ENCODE measurements around the gene LUZP2. TPM values are rescaled to one million over a fixed set of nuclear protein-coding genes. Genes with fewer than 3 reads are reported as not detected.
"Not testable (repeated sequence)": the region's sequence is repeated elsewhere in the genome, so short reads cannot be mapped to it uniquely, and the experiment has no call there.

LUZP2 gene
- total RNA-seq, 1 experiment from 2014 or later, result not detected

- DNase-seq (ENCODE audit: low read depth), result no peak
- in situ Hi-C loops (cut with HindIII; ENCODE audit: low pct_unique_long_range_greater_than_20kb, low sequenced_read_pairs), result no loop called here
Observed at GRCh38 chr11:24842308-24842707, 345.5 kb downstream of the LUZP2 start.

DNA sequence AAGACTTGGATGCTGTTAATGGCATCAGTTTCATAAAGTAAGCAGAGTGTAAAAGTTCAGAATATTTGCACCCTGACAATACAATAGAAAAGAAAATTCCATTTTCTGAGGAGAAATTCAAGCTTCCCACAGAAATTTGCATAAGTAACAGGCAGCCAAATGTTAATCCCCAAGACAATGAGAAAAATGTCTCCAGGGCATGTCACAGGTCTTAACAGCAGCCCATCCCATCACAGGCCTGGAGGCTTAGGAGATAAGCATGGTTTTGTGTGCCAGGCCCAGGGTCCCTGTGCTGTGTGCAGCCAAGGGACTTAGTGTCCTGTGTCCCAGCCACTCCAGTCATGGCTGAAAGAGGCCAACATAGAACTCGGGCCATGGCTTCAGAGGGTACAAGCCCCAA, 347.6 kb downstream of the LUZP2 start:
- no peak for DNase-seq (ENCODE audit: low read depth)
- in situ Hi-C loops (cut with HindIII; ENCODE audit: low pct_unique_long_range_greater_than_20kb, low sequenced_read_pairs), result no loop called here

DNA sequence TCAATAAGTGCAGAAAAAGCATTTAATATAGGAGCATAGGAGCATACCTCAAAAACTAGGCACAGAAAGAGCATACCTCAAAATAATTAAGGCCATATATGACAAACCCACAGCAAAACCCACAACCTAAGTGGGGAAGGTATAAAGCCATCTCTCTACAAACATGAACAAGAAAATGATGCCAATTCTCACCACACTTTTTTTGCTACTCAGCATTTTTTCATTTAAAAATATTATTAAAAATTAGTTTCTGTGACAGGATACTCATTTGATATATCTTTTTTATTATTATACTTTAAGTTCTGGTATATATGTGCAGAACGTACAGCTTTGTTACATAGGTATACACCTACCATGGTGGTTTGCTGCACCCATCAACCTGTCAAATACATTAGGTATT, 352.0 kb downstream of the LUZP2 start:
- no peak for DNase-seq (ENCODE audit: low read depth)
- in situ Hi-C loops (cut with HindIII; ENCODE audit: low pct_unique_long_range_greater_than_20kb, low sequenced_read_pairs), result no loop called here

DNA sequence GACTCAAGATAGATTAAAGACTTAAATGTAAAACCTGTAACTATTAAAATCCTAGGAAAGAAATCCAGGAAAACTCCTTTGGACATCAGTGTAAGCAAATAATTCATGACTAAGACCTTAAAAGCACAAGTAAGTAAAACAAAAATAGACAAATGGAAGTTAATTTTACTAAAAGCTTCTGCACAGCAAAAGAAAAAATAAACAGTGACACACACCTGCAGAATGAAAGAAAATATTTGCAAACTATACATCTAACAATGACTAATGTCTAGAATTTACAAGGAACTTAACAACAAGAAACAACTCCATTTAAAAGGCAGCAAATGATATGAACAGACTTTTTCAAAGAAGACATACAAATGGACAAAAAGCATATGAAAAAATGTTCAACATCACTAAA, 359.1 kb downstream of the LUZP2 start:
- DNase-seq (ENCODE audit: low read depth), result no peak
- in situ Hi-C loops (cut with HindIII; ENCODE audit: low pct_unique_long_range_greater_than_20kb, low sequenced_read_pairs), result no loop called here

DNA sequence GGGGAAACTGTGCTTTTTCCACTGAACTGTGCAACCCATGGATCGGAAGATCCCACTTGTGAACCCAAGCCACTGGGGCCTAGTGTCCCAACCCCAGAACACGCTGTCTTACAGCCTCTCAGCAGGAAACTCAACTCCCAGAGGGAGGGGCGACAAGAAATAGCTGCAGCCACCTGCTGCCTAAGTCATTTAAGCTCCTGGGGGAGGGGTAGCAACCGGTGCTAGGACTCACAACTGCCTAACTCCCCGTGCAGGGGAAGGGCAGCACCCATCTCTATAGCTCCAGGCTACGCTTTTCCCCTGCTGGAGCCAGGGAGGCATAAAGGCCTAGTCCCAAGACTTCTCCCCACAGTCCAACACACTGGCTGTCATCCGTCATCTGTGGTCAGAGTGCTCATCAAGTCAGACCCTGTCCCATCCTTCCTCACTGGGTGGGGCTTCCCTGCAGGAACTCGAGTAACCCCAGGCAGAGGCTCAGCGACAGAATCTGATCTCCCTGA, 363.0 kb downstream of the LUZP2 start:
- DNase-seq (ENCODE audit: low read depth), result no peak
- in situ Hi-C loops (cut with HindIII; ENCODE audit: low pct_unique_long_range_greater_than_20kb, low sequenced_read_pairs), result no loop called here

DNA sequence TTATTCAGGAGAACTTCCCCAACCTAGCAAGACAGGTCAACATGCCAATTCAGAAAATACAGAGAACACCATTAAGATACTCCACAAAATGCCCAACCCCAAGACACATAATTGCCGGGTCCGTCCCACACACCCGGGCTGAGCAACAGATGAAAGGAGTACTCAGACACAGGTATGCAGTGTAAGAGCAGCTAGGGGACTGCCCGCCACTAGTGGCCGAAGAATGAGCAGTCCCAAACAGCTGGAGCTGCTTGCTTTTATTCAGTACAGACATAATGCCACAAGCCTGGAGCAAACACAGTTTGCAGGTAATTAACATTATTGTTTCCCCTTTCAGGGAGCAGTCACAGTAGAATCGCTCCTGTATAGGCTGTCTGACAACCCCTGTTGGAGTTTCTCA, 364.6 kb downstream of the LUZP2 start:
- DNase-seq (ENCODE audit: low read depth), result no peak
- in situ Hi-C loops (cut with HindIII; ENCODE audit: low pct_unique_long_range_greater_than_20kb, low sequenced_read_pairs), result no loop called here

DNA sequence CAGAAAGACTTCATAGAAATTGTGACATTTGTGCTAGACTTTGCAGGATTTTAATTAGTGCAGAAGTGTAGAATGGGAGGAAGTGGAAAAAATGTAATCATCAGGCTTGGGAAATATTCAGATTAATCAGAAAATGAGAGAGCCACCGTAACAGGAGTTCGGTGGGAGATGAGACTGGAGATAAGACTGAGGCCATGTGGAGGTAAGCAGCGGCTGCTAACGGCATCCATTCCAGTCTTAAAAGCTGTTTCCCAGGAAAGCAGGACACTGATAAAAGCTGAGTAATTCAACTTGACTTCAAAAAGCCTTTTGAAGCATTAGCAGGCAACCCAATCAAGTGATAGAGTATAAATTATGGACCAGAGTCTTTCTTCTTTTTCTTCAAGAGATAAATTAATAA, 369.9 kb downstream of the LUZP2 start:
- no peak for DNase-seq (ENCODE audit: low read depth)
- in situ Hi-C loops (cut with HindIII; ENCODE audit: low pct_unique_long_range_greater_than_20kb, low sequenced_read_pairs), result no loop called here

DNA sequence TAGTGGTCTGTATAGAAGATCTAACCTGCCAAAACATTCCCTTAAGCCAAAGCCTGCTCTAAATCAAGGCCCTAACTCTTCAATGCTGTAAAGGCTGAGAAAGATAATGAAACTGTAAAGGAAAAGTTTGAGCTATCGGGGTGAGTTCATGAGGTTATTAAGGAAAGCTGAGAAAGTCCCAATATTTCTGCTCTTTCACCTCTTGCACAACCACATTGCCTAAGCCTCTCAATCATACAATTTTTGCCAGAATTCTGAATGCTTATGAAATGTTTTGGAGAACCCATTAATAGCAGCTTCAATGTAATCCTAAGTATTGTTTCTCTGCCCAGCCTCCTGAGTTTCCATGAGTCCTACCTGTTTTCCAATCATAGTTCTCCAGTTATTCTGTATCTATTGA, 373.2 kb downstream of the LUZP2 start:
- in situ Hi-C loops (cut with HindIII; ENCODE audit: low pct_unique_long_range_greater_than_20kb, low sequenced_read_pairs), result no loop called here
- no peak for DNase-seq (ENCODE audit: low read depth)

- in situ Hi-C loops (cut with HindIII; ENCODE audit: low pct_unique_long_range_greater_than_20kb, low sequenced_read_pairs), result no loop called here
Observed at GRCh38 chr11:24872186-24872585, 375.3 kb downstream of the LUZP2 start.

GRCh38 chr11:24872651-24873311, 375.9 kb downstream of the LUZP2 start:
- in situ Hi-C loops (cut with HindIII; ENCODE audit: low pct_unique_long_range_greater_than_20kb, low sequenced_read_pairs), result no loop called here
- DNase-seq (ENCODE audit: low read depth), result no peak

More at GRCh38 chr11:24872186-24872585, 375.3 kb downstream of the LUZP2 start:
- DNase-seq (ENCODE audit: low read depth), result no peak

DNA sequence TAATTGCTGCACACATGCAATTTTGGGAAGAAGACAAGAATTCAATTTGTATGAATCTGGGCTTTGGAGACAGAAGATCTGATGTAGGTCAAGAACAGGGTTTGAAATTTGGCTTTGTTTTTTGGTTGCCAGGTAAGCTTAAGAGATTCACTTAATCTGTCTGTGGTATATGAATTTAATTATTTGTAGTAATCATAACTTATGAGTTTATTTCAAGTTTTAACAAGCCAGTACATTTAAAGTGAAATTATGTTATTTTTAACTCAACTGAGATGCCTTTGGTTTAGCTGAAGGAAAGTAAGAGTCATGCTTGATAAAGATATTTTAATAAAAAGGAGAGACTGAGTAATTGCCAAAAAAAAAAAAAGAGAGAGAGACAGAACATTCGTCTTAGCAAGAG, 384.1 kb downstream of the LUZP2 start:
- no peak for DNase-seq (ENCODE audit: low read depth)
- in situ Hi-C loops (cut with HindIII; ENCODE audit: low pct_unique_long_range_greater_than_20kb, low sequenced_read_pairs), result no loop called here

- in situ Hi-C loops (cut with HindIII; ENCODE audit: low pct_unique_long_range_greater_than_20kb, low sequenced_read_pairs), result no loop called here
- DNase-seq (ENCODE audit: low read depth), result no peak
Observed at GRCh38 chr11:24885580-24886173, 388.8 kb downstream of the LUZP2 start.

DNA sequence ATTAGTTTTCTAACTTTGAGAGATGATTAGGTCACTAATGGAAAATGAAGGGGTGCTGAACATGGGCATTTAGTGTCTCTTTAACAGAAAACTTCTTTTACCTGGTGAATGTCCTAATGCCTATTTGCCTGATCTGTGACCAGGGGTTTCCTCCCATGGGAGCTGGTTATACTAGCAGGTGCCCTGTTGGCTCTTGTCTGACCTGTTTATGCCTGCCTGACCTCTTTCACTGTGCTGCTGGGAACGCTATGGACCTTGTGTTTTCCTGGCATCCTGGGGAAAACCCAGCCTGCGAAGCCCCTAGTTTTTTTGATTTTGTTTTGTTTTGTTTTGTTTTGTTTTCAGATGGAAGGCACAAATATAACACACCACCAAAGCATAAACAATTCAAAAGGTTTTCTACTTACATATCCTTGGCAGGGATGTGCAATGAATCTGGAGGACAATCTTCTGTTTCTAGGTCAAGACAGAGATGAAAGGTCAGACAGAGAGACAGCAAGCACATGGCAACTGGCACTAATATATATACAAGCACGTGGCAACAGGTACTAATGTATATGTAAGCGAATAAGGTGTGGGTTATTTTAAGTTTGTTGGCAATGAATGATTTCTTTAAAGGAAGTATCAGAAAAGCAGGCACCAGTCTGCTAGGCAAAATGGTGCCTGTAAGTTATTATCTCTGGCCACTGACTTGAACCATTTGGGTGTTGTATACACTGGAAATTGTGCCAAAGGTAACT, 390.2 kb downstream of the LUZP2 start:
- in situ Hi-C loops (cut with HindIII; ENCODE audit: low pct_unique_long_range_greater_than_20kb, low sequenced_read_pairs), result no loop called here
- no peak for DNase-seq (ENCODE audit: low read depth)

GRCh38 chr11:24890426-24890825, 393.6 kb downstream of the LUZP2 start:
- no peak for DNase-seq (ENCODE audit: low read depth)
- in situ Hi-C loops (cut with HindIII; ENCODE audit: low pct_unique_long_range_greater_than_20kb, low sequenced_read_pairs), result no loop called here

DNA sequence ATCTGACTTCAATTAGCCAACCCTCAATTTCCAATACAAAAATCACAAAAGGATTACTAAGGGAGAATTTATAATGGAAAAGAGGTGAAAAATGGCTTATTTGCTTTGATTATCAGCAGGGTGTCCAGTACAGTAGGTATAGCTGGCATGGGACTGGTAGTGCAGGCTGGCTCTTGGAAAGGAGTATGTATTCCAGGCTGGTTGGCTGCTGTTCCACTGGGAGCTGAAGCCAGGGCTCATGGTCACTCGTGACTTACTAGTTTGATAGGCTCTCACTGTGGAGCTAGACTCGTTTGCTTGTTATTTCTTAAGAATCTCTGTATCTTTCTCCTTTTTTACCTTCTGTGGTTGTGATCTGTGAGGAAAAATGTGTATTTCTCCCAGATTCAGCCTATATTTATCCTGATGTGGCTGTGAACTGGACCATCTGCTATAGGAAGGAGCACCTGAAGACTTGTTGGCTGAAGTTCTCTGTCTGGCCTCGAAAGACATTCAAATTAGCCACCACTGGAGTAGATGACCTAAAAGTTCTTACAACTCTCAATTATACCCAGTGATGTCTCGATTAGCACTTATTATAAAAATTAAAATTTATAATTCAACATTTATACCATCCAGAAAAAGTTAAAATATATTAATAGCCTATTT, 395.1 kb downstream of the LUZP2 start:
- in situ Hi-C loops (cut with HindIII; ENCODE audit: low pct_unique_long_range_greater_than_20kb, low sequenced_read_pairs), result not testable (repeated sequence)

DNA sequence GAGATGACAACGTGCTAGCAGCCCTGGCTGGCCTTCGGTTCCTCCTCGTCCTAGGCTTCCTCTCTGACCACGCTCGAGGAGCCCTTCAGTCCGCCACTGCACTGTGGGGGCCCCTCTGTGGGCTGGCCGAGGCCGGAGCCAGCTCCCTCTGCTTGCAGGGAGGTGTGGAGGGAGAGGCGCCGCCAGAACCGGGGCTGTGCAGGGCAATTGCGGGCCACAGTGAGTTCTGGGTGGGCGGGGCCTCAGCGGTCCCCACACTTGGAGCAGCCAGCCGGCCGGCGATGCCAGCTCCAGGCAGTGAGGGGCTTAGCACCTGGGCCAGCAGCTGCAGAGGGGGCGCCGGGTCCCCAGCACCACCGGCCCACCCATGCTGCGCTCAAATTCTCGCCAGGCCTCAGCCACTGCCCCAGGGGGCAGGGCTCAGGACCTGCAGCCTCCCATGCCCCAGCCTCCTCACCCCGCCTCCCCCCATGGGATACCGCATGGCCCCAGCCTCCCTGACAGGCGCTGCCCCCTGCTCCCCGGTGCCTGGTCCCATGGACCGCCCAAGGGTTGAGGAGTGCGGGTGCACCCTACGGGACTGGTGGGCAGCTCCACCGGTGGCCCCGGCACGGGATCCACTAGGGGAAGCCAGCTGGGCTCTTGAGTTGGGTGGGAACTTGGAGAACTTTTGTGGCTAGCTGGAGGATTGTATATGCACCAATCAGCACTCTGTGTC, 399.4 kb downstream of the LUZP2 start:
- DNase-seq (ENCODE audit: low read depth), result no peak
- in situ Hi-C loops (cut with HindIII; ENCODE audit: low pct_unique_long_range_greater_than_20kb, low sequenced_read_pairs), result no loop called here

More for the DNA sequence above, 395.1 kb downstream of the LUZP2 start:
- DNase-seq (ENCODE audit: low read depth), result not testable (repeated sequence)

DNA sequence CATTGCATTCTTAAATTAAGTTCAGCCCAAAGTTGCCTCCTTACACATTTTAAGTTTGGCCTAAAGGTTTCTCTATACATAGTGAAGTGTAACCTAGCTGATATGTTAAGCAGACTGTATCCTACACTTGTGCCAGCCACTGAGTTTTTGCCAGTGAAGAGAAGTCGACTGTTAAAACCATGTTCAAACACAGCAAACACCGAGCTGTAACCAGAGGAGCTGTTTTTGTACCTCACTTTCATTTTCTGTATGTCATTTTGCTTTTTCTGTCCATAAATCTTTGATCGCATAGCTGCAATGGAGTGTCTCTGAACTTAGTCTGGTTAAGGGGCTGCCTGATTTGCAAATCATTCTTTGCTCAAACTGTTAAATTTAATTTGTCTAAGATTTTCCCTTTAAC, 403.7 kb downstream of the LUZP2 start:
- in situ Hi-C loops (cut with HindIII; ENCODE audit: low pct_unique_long_range_greater_than_20kb, low sequenced_read_pairs), result no loop called here
- no peak for DNase-seq (ENCODE audit: low read depth)

DNA sequence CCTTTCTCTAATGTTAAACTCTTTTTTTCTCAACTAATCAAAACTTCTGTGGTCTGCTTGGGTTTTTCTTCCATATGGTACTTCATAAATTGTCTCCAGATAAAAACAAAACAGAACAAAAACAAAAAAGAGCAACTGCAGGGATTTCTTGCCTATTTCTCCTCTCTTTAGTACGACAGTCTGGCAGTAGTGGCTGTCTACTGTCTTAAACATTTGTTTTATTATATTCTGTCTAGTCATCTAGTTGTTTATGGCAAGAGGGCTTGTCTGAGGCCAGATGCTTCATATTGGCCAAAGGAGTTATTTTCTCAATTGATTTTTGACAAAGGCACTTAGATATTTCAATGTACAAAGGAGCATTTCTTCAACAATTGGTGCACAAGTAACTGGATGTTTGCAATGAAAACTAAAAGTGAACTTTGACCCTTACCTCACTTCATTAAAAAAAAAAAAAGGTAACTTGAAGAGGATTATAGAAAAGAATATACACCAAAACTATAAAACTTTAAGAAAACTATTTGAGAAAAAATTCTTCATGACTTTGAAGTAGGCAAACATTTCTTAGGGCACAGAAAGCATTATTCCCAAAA, 404.2 kb downstream of the LUZP2 start:
- in situ Hi-C loops (cut with HindIII; ENCODE audit: low pct_unique_long_range_greater_than_20kb, low sequenced_read_pairs), result no loop called here
- DNase-seq (ENCODE audit: low read depth), result no peak

Measured in Caki2 (cell line).